ENCODE data around the gene COQ4. TPM values are rescaled to one million over a fixed set of nuclear protein-coding genes. Genes with fewer than 3 reads are reported as not detected.

COQ4 gene
- total and polyA plus RNA-seq, 2 of the 8 experiments (the other 6 are each of a cell fraction or from before 2014, with no cell fraction given) = 32.3 to 58.8 TPM

DNA sequence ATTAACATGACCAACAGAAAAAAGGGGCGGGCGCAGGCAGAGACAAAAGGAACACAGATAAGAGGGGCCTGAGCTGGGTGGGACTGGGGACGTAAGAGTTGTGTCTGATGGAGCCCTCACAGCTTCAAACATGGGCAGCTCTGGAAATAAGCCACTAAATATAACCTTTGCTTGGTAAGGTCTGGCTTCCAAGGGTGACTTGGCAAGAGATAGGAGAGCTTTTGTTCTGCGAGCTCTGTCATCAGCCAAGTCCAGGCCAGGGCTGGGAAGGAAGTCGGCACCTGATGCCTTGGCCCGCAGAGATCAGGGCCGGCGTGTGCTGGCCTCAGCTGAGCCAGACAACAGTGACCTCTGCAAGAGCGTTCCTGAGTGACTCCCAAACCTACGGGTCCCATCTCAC lies 12.2 kb upstream of the COQ4 start (continued):
- TF ChIP-seq TCF12 (IDR thresholded peaks at IDR 0.05; ENCODE audit: low read depth, low read length) = no peak
- no peak for TF ChIP-seq HDAC6 (IDR thresholded peaks at IDR 0.05; ENCODE audit: low read depth, low read length)
- TF ChIP-seq, protein P1, sequence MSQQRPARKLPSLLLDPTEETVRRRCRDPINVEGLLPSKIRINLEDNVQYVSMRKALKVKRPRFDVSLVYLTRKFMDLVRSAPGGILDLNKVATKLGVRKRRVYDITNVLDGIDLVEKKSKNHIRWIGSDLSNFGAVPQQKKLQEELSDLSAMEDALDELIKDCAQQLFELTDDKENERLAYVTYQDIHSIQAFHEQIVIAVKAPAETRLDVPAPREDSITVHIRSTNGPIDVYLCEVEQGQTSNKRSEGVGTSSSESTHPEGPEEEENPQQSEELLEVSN (IDR thresholded peaks at IDR 0.05) = no peak
- no peak for TF ChIP-seq CREB1 (IDR thresholded peaks at IDR 0.05)
